Karpas-422 (cell line): ENCODE measurements around the gene ELK3. TPM values are rescaled to one million over a fixed set of nuclear protein-coding genes. Genes with fewer than 3 reads are reported as not detected.

Experiments
- DNase-seq: peaks from one replicate; pipeline ENCODE4 v3.0.0-alpha.2; 2015
- H2AFZ ChIP-seq: fragments of 200-600 bp; sonication (generic); 2 replicates; pipeline ENCODE4 v1.6.1; 2014; ENCODE audit warnings: antibody characterized with exemption, low read length, mixed read lengths
- H3K27ac ChIP-seq: fragments of 200-600 bp; sonication (generic); 2 replicates; pipeline ENCODE4 v1.5.1; 2014; ENCODE audit warnings: mild to moderate bottlenecking, low read length, moderate library complexity
- H3K27me3 ChIP-seq: fragments of 200-600 bp; sonication (generic); 2 replicates; pipeline ENCODE4 v1.6.1; 2014; ENCODE audit warnings: low read length, mixed read lengths
- H3K36me3 ChIP-seq: fragments of 200-600 bp; sonication (generic); 2 replicates; pipeline ENCODE4 v1.6.1; 2014; ENCODE audit warnings: low read length, mixed read lengths; ENCODE audit not compliant: insufficient read depth
- H3K4me1 ChIP-seq: fragments of 200-600 bp; sonication (generic); 2 replicates; pipeline ENCODE4 v1.6.1; 2014; ENCODE audit warnings: mild to moderate bottlenecking, low read length, mixed read lengths
- H3K4me2 ChIP-seq: fragments of 200-600 bp; sonication (generic); 2 replicates; pipeline ENCODE4 v1.6.1; 2014; ENCODE audit warnings: low read length, low read depth, mild to moderate bottlenecking; ENCODE audit not compliant: poor library complexity, severe bottlenecking
- H3K4me3 ChIP-seq: fragments of 200-600 bp; sonication (generic); 2 replicates; pipeline ENCODE4 v1.5.1; 2014; ENCODE audit warnings: mild to moderate bottlenecking, antibody characterized with exemption, low read length, mixed read lengths
- H3K79me2 ChIP-seq: fragments of 200-600 bp; sonication (generic); 2 replicates; pipeline ENCODE4 v1.6.1; 2014; ENCODE audit warnings: mild to moderate bottlenecking, low read length, mixed read lengths
- H3K9ac ChIP-seq: fragments of 200-600 bp; sonication (generic); 2 replicates; pipeline ENCODE4 v1.6.0; 2014; ENCODE audit warnings: low read length
- H3K9me2 ChIP-seq: fragments of 200-600 bp; sonication (generic), shearing (Covaris generic); replicated peaks from 2 replicates; pipeline ENCODE4 v1.6.0; 2014; ENCODE audit warnings: mild to moderate bottlenecking, low read length, moderate library complexity; ENCODE audit not compliant: insufficient read depth
- H3K9me3 ChIP-seq: fragments of 300-700, 200-600 bp; sonication (generic); 2 replicates; pipeline ENCODE4 v1.6.1; 2014; ENCODE audit warnings: low read length, mixed read lengths
- H4K20me1 ChIP-seq: fragments of 200-600 bp; sonication (generic); 2 replicates; pipeline ENCODE4 v1.6.1; 2014; ENCODE audit warnings: mild to moderate bottlenecking, antibody characterized with exemption, low read length, low read depth; ENCODE audit not compliant: insufficient read depth
- total RNA-seq: library from RNA; depleted of rRNA; stranded (reverse); fragments of >200 nt; shearing (Covaris generic); gene quantifications from 2 replicates; pipeline ENCODE4 v1.2.3, GENCODE V29; 2014; ENCODE audit warnings: low replicate concordance

Gene ELK3
- total RNA-seq, 1 experiment from 2014 or later = 1.8 TPM

- no peak overlapping the region for H3K27ac ChIP-seq
- H3K9ac ChIP-seq = no peak overlapping the region
- no peaks in the 10 kb centered on the region for H3K36me3 ChIP-seq
- H3K4me2 ChIP-seq = no peak overlapping the region
- no peak overlapping the region for H3K4me3 ChIP-seq
- no peaks in the 10 kb centered on the region for H3K9me2 ChIP-seq
- no peaks in the 10 kb centered on the region for H4K20me1 ChIP-seq
- no peaks in the 10 kb centered on the region for H3K79me2 ChIP-seq
- no peak for DNase-seq
- H2AFZ ChIP-seq = no peak overlapping the region
- H3K27me3 ChIP-seq = no peaks in the 10 kb centered on the region
- H3K9me3 ChIP-seq = no peaks in the 10 kb centered on the region
- H3K4me1 ChIP-seq = no peaks in the 10 kb centered on the region
These were observed 42.1 kb downstream of the ELK3 start for GRCh38 chr12:96236221-96236822.

- H3K9me2 ChIP-seq = no peaks in the 10 kb centered on the region
- no peaks in the 10 kb centered on the region for H3K36me3 ChIP-seq
- H3K9ac ChIP-seq = no peak overlapping the region
- H3K27ac ChIP-seq = no peak overlapping the region
- no peak overlapping the region for H2AFZ ChIP-seq
- H3K79me2 ChIP-seq = no peaks in the 10 kb centered on the region
- no peak overlapping the region for H3K4me2 ChIP-seq
- H3K27me3 ChIP-seq = no peaks in the 10 kb centered on the region
- H3K9me3 ChIP-seq = no peaks in the 10 kb centered on the region
- no peaks in the 10 kb centered on the region for H4K20me1 ChIP-seq
- DNase-seq = no peak
- no peaks in the 10 kb centered on the region for H3K4me1 ChIP-seq
- H3K4me3 ChIP-seq = no peak overlapping the region
These were observed 42.9 kb downstream of the ELK3 start for GRCh38 chr12:96237035-96237434.

- H3K9me3 ChIP-seq = no peaks in the 10 kb centered on the region
- H3K4me3 ChIP-seq = no peak overlapping the region
- H3K4me1 ChIP-seq = no peaks in the 10 kb centered on the region
- H3K79me2 ChIP-seq = no peaks in the 10 kb centered on the region
- H3K4me2 ChIP-seq = no peak overlapping the region
- no peaks in the 10 kb centered on the region for H3K36me3 ChIP-seq
- H3K9ac ChIP-seq = no peak overlapping the region
- H3K27ac ChIP-seq = no peak overlapping the region
- peak; percentile 48 for DNase-seq
- no peak overlapping the region for H2AFZ ChIP-seq
- 0 out of 2 replicates have a peak, but pooled peaks cover 2% of the 10 kb centered on the region for H4K20me1 ChIP-seq
- no peaks in the 10 kb centered on the region for H3K27me3 ChIP-seq
- no peaks in the 10 kb centered on the region for H3K9me2 ChIP-seq
These were observed 43.4 kb downstream of the ELK3 start for GRCh38 chr12:96237465-96238077.

- no peaks in the 10 kb centered on the region for H3K36me3 ChIP-seq
- no peak for DNase-seq
- no peak overlapping the region for H3K4me2 ChIP-seq
- no peak overlapping the region for H3K4me3 ChIP-seq
- H3K79me2 ChIP-seq = no peaks in the 10 kb centered on the region
- no peaks in the 10 kb centered on the region for H3K27me3 ChIP-seq
- no peak overlapping the region for H3K9ac ChIP-seq
- no peaks in the 10 kb centered on the region for H3K9me3 ChIP-seq
- no peak overlapping the region for H3K27ac ChIP-seq
- H3K9me2 ChIP-seq = no peaks in the 10 kb centered on the region
- H2AFZ ChIP-seq = no peak overlapping the region
- H4K20me1 ChIP-seq = 0 out of 2 replicates have a peak, but pooled peaks cover 3% of the 10 kb centered on the region
- no peaks in the 10 kb centered on the region for H3K4me1 ChIP-seq
These were observed 44.3 kb downstream of the ELK3 start for GRCh38 chr12:96238336-96239047.

GRCh38 chr12:96239711-96240635 is 45.8 kb downstream of the ELK3 start:
- H3K9ac ChIP-seq = no peak overlapping the region
- H3K27ac ChIP-seq = no peak overlapping the region
- H3K4me3 ChIP-seq = no peak overlapping the region
- no peaks in the 10 kb centered on the region for H3K27me3 ChIP-seq
- H3K9me3 ChIP-seq = no peaks in the 10 kb centered on the region
- H3K79me2 ChIP-seq = no peaks in the 10 kb centered on the region
- no peak for DNase-seq
- H2AFZ ChIP-seq = no peak overlapping the region
- H3K4me1 ChIP-seq = no peaks in the 10 kb centered on the region
- no peak overlapping the region for H3K4me2 ChIP-seq
- no peaks in the 10 kb centered on the region for H3K36me3 ChIP-seq
- no peaks in the 10 kb centered on the region for H3K9me2 ChIP-seq
- H4K20me1 ChIP-seq = 0 out of 2 replicates have a peak, but pooled peaks cover 3% of the 10 kb centered on the region

- Histone ChIP-seq H3K4me1 (no peaks in the 10 kb centered on the region), H4K20me1 (0 out of 2 replicates have a peak, but pooled peaks cover 3% of the 10 kb centered on the region), H3K4me2 (no peak overlapping the region), H3K9ac (no peak overlapping the region), H3K9me2 (no peaks in the 10 kb centered on the region), H3K79me2 (no peaks in the 10 kb centered on the region), H3K27ac (no peak overlapping the region), H3K9me3 (no peaks in the 10 kb centered on the region), H3K4me3 (no peak overlapping the region), H3K36me3 (no peaks in the 10 kb centered on the region), H3K27me3 (no peaks in the 10 kb centered on the region), H2AFZ (no peak overlapping the region)
- no peak for DNase-seq
These were observed 46.5 kb downstream of the ELK3 start for GRCh38 chr12:96240656-96241055.

GRCh38 chr12:96241431-96241830 is 47.3 kb downstream of the ELK3 start:
- no peak for DNase-seq
- Histone ChIP-seq H3K9ac (no peak overlapping the region), H3K9me2 (no peaks in the 10 kb centered on the region), H3K27ac (no peak overlapping the region), H3K79me2 (no peaks in the 10 kb centered on the region), H4K20me1 (0 out of 2 replicates have a peak, but pooled peaks cover 3% of the 10 kb centered on the region), H2AFZ (no peak overlapping the region), H3K4me1 (no peaks in the 10 kb centered on the region), H3K4me3 (no peak overlapping the region), H3K9me3 (no peaks in the 10 kb centered on the region), H3K36me3 (no peaks in the 10 kb centered on the region), H3K27me3 (no peaks in the 10 kb centered on the region), H3K4me2 (no peak overlapping the region)
